ENCODE data around the gene RTN1. TPM values are rescaled to one million over a fixed set of nuclear protein-coding genes. Genes with fewer than 3 reads are reported as not detected.

The RTN1 gene
- total RNA-seq, 2 experiments from 2014 or later = 0.14 TPM; not detected in 1

- no peaks in the 10 kb centered on the region for H3K4me1 Mint-ChIP-seq (ENCODE audit: low read depth)
- POLR2A ChIA-PET = no interaction called here
- no peak overlapping the region for H3K27ac ChIP-seq (ENCODE audit: low read depth in 1 of 2, low read length in 2 of 2)
- H3K27me3 Mint-ChIP-seq = peaks cover 40% of the 10 kb centered on the region
- DNase-seq (no peak), ATAC-seq (ENCODE audit: poor library complexity) (no peak)
- CTCF ChIA-PET = no interaction called here
- H3K9me3 Mint-ChIP-seq = no peaks in the 10 kb centered on the region
- no peaks in the 10 kb centered on the region for H3K4me1 ChIP-seq (ENCODE audit: insufficient read depth, low read length)
- intact Hi-C loops (cut with DNase I, micrococcal nuclease) = no loop called here
- TF ChIP-seq CTCF (IDR thresholded peaks at IDR 0.05) = no peak
- H3K4me3 ChIP-seq (ENCODE audit: low read length) = no peak overlapping the region
- H3K36me3 ChIP-seq (ENCODE audit: insufficient read depth, low read length) = no peaks in the 10 kb centered on the region
- H3K9me3 ChIP-seq (ENCODE audit: control insufficient read depth in 1 of 2, insufficient read depth in 1 of 2, low read length in 2 of 2) = no peaks in the 10 kb centered on the region
- H3K4me3 Mint-ChIP-seq = no peak overlapping the region
- peaks cover 3 to 4% of the 10 kb centered on the region in 2 experiments for H3K27me3 ChIP-seq (ENCODE audit: control insufficient read depth in 1 of 2, insufficient read depth in 2 of 2, low read length in 2 of 2)
- H3K36me3 Mint-ChIP-seq (ENCODE audit: low read depth) = no peaks in the 10 kb centered on the region
- no peak overlapping the region for H3K27ac Mint-ChIP-seq
Observed at GRCh38 chr14:59836116-59836515, 34.5 kb downstream of the RTN1 start.

GRCh38 chr14:59832653-59833294, 37.8 kb downstream of the RTN1 start:
- H3K27ac Mint-ChIP-seq = no peak overlapping the region
- peaks cover 50% of the 10 kb centered on the region for H3K27me3 Mint-ChIP-seq
- no peaks in the 10 kb centered on the region for H3K9me3 ChIP-seq (ENCODE audit: control insufficient read depth in 1 of 2, insufficient read depth in 1 of 2, low read length in 2 of 2)
- ATAC-seq (ENCODE audit: poor library complexity) (no peak), DNase-seq (no peak)
- no peak overlapping the region for H3K4me3 ChIP-seq (ENCODE audit: low read length)
- H3K4me1 Mint-ChIP-seq (ENCODE audit: low read depth) = no peaks in the 10 kb centered on the region
- H3K9me3 Mint-ChIP-seq = no peaks in the 10 kb centered on the region
- no peak for TF ChIP-seq CTCF (IDR thresholded peaks at IDR 0.05)
- H3K36me3 Mint-ChIP-seq (ENCODE audit: low read depth) = no peaks in the 10 kb centered on the region
- ChIA-PET CTCF (no interaction called here), POLR2A (no interaction called here)
- no peaks in the 10 kb centered on the region for H3K4me1 ChIP-seq (ENCODE audit: insufficient read depth, low read length)
- H3K27ac ChIP-seq (ENCODE audit: low read depth in 1 of 2, low read length in 2 of 2) = no peak overlapping the region
- H3K4me3 Mint-ChIP-seq = no peak overlapping the region
- intact Hi-C loops (cut with DNase I, micrococcal nuclease) = no loop called here
- H3K36me3 ChIP-seq (ENCODE audit: insufficient read depth, low read length) = no peaks in the 10 kb centered on the region
- peaks cover under 1 to 2% of the 10 kb centered on the region in 2 experiments for H3K27me3 ChIP-seq (ENCODE audit: control insufficient read depth in 1 of 2, insufficient read depth in 2 of 2, low read length in 2 of 2)

- Histone ChIP-seq H3K27ac (ENCODE audit: low read depth in 1 of 2, low read length in 2 of 2) (no peak overlapping the region), H3K9me3 (ENCODE audit: control insufficient read depth in 1 of 2, insufficient read depth in 1 of 2, low read length in 2 of 2) (no peaks in the 10 kb centered on the region), H3K27me3 (ENCODE audit: control insufficient read depth in 1 of 2, insufficient read depth in 2 of 2, low read length in 2 of 2) (no peaks in the 10 kb centered on the region), H3K36me3 (ENCODE audit: insufficient read depth, low read length) (no peaks in the 10 kb centered on the region), H3K4me1 (ENCODE audit: insufficient read depth, low read length) (no peaks in the 10 kb centered on the region), H3K4me3 (ENCODE audit: low read length) (no peak overlapping the region)
- CTCF ChIA-PET = no interaction called here
- Mint-ChIP-seq H3K27me3 (peaks cover 56% of the 10 kb centered on the region), H3K36me3 (ENCODE audit: low read depth) (no peaks in the 10 kb centered on the region), H3K4me1 (ENCODE audit: low read depth) (no peaks in the 10 kb centered on the region), H3K9me3 (no peaks in the 10 kb centered on the region), H3K27ac (no peak overlapping the region), H3K4me3 (no peak overlapping the region)
- intact Hi-C loops (cut with DNase I, micrococcal nuclease) = no loop called here
- no peak for ATAC-seq (ENCODE audit: poor library complexity)
- POLR2A ChIA-PET = no interaction called here
- no peak for DNase-seq
- no peak for TF ChIP-seq CTCF (IDR thresholded peaks at IDR 0.05)
Observed at GRCh38 chr14:59831121-59831730, 39.4 kb downstream of the RTN1 start.
